GM12878 (cell line): ENCODE results near the gene ADAM15. TPM values are rescaled to one million over a fixed set of nuclear protein-coding genes. Genes with fewer than 3 reads are reported as not detected.

Experiments
- CBX5 ChIP-seq: sonication (generic); IDR thresholded peaks from 2 replicates; pipeline ENCODE4 v1.6.1; 2016; ENCODE audit warnings: low read depth, moderate library complexity, mild to moderate bottlenecking, inconsistent platforms
- KDM1A ChIP-seq: fragments of 200-600 bp; sonication (generic); IDR thresholded peaks from 2 replicates; pipeline ENCODE4 v1.6.1; 2016; ENCODE audit warnings: borderline replicate concordance
- MYC ChIP-seq: IDR thresholded peaks from 2 replicates; pipeline ENCODE4 v1.6.1; 2011; ENCODE audit warnings: mild to moderate bottlenecking, low read length, moderate library complexity, inconsistent platforms; ENCODE audit not compliant: insufficient read depth, insufficient replicate concordance, insufficient read length, severe bottlenecking
- NR2F1 ChIP-seq: fragments of 450-650 bp; conservative IDR thresholded peaks from 2 replicates; pipeline ENCODE4 v1.6.1; 2017; ENCODE audit warnings: mild to moderate bottlenecking
- PAX8 ChIP-seq: fragments of 450-650 bp; IDR thresholded peaks from 2 replicates; pipeline ENCODE4 v1.6.1; 2017; ENCODE audit warnings: mild to moderate bottlenecking, moderate library complexity
- POLR2AphosphoS2 ChIP-seq: IDR thresholded peaks from 2 replicates; pipeline ENCODE4 v1.6.1; 2011; ENCODE audit warnings: low read depth, mild to moderate bottlenecking, low read length, improper control_type of control experiment, moderate library complexity
- SIX5 ChIP-seq: IDR thresholded peaks from 2 replicates; pipeline ENCODE4 v1.6.1; 2011; ENCODE audit warnings: mild to moderate bottlenecking, low read depth, low read length, moderate library complexity; ENCODE audit not compliant: severe bottlenecking
- STAT3 ChIP-seq: IDR thresholded peaks from 2 replicates; pipeline ENCODE4 v1.6.1; 2011; ENCODE audit warnings: low read depth, low read length, improper control_type of control experiment
- SUPT20H ChIP-seq: IDR thresholded peaks from 2 replicates; pipeline ENCODE4 v1.6.1; 2011; ENCODE audit warnings: low read depth, mild to moderate bottlenecking, low read length, moderate library complexity, borderline replicate concordance; ENCODE audit not compliant: control insufficient read depth
- TARDBP ChIP-seq: IDR thresholded peaks from 2 replicates; pipeline ENCODE4 v1.6.1; 2016; ENCODE audit warnings: borderline replicate concordance
- polyA plus RNA-seq, 11 experiments: library from polyadenylated mRNA; depleted of rRNA in 4 of 11; unstranded in 6 of 11; stranded (reverse) in 5 of 11; fragments of >200 nt; fragmentation: Nextera tagmentation in 4 of 11; fragmentation: Illumina TruSeq in 1 of 11; extraction: Ambion mirVana in 4 of 11; extraction: Trizol in 1 of 11; gene quantifications; 1 replicate in 1 of 11; 2 replicates in 10 of 11; pipeline versions ENCODE4 v1.2.1 to v1.2.3, GENCODE V29; 2011 to 2016; ENCODE audit warnings: inconsistent platforms in 2 of 11, missing spikeins in 2 of 11, low read depth in 1 of 11
- total RNA-seq, 4 experiments: library from RNA; depleted of rRNA in 3 of 4; stranded (reverse); fragments of >200 nt in 3 of 4; fragmentation: Illumina TruSeq in 1 of 4; extraction: Trizol in 1 of 4; gene quantifications; 2 replicates each; pipeline versions ENCODE4 v1.2.1 to v1.2.3, GENCODE V29; 2013 to 2021
- TF ChIP-seq, protein P1 (sequence below): fragments of 450-650 bp; IDR thresholded peaks from 2 replicates; pipeline ENCODE4 v1.6.1; 2016; ENCODE audit warnings: mild to moderate bottlenecking
- TF ChIP-seq, protein P2 (sequence below): fragments of 450-650 bp; IDR thresholded peaks from 2 replicates; pipeline ENCODE4 v1.6.1; 2017; ENCODE audit warnings: low read depth, mild to moderate bottlenecking, moderate library complexity
- TF ChIP-seq, protein P3 (sequence below): fragments of 450-650 bp; IDR thresholded peaks from 2 replicates; pipeline ENCODE4 v1.6.1; 2016; ENCODE audit warnings: mild to moderate bottlenecking
- TF ChIP-seq, protein P4 (sequence below): fragments of 450-650 bp; conservative IDR thresholded peaks from 2 replicates; pipeline ENCODE4 v1.6.1; 2017; ENCODE audit warnings: mild to moderate bottlenecking, moderate library complexity
- TF ChIP-seq, protein P5 (sequence below): IDR thresholded peaks from 2 replicates; pipeline ENCODE4 v1.6.1; 2011; ENCODE audit warnings: low read depth, low read length, improper control_type of control experiment, borderline replicate concordance
- TF ChIP-seq, protein P6 (sequence below): fragments of 450-650 bp; IDR thresholded peaks from 2 replicates; pipeline ENCODE4 v1.6.1; 2017; ENCODE audit warnings: antibody characterized with exemption, mild to moderate bottlenecking, moderate library complexity

Gene ADAM15
- total and polyA plus RNA-seq, 10 of the 15 experiments (the other 5 are each of a cell fraction or from before 2014, with no cell fraction given): 0.29 to 38.8 (median 14.7) TPM

DNA sequence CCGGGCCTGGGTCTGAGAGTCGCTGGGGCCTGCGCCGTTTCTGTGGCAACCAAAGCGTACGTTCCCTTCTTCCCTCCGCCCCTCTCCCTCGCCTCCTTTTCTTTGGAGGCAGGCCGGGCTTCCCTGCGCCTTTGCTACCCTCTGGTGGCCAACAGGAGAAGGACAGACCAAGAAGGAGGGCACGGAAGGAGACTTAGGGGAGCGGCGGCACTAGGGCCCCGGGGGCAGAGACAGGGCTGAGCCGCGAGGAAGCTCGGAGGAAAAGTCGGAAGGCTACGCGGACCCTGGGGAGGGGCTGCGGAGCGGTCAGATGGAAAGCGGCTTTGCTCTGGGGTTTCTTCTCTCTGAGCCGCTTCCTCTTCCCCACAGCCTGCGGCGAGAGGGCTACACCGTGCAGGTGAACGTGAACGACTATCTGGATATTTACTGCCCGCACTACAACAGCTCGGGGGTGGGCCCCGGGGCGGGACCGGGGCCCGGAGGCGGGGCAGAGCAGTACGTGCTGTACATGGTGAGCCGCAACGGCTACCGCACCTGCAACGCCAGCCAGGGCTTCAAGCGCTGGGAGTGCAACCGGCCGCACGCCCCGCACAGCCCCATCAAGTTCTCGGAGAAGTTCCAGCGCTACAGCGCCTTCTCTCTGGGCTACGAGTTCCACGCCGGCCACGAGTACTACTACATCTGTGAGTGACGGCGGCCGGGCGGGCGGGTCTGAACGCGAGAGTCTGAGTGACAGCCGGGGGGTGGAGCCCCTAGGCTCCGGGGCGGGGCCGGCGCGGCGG lies 33.8 kb downstream of the ADAM15 start (continued):
- TF ChIP-seq, protein P1, sequence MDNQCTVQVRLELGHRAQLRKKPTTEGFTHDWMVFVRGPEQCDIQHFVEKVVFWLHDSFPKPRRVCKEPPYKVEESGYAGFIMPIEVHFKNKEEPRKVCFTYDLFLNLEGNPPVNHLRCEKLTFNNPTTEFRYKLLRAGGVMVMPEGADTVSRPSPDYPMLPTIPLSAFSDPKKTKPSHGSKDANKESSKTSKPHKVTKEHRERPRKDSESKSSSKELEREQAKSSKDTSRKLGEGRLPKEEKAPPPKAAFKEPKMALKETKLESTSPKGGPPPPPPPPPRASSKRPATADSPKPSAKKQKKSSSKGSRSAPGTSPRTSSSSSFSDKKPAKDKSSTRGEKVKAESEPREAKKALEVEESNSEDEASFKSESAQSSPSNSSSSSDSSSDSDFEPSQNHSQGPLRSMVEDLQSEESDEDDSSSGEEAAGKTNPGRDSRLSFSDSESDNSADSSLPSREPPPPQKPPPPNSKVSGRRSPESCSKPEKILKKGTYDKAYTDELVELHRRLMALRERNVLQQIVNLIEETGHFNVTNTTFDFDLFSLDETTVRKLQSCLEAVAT: peak; percentile 74
- no peak for TF ChIP-seq SUPT20H
- TF ChIP-seq PAX8: no peak
- TF ChIP-seq, protein P2, sequence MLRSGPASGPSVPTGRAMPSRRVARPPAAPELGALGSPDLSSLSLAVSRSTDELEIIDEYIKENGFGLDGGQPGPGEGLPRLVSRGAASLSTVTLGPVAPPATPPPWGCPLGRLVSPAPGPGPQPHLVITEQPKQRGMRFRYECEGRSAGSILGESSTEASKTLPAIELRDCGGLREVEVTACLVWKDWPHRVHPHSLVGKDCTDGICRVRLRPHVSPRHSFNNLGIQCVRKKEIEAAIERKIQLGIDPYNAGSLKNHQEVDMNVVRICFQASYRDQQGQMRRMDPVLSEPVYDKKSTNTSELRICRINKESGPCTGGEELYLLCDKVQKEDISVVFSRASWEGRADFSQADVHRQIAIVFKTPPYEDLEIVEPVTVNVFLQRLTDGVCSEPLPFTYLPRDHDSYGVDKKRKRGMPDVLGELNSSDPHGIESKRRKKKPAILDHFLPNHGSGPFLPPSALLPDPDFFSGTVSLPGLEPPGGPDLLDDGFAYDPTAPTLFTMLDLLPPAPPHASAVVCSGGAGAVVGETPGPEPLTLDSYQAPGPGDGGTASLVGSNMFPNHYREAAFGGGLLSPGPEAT: peak; percentile 99
- TF ChIP-seq STAT3: no peak
- TF ChIP-seq SIX5: no peak
- TF ChIP-seq TARDBP: peak; percentile 75; the same call in 1 of the 2 replicates
- TF ChIP-seq, protein P3, sequence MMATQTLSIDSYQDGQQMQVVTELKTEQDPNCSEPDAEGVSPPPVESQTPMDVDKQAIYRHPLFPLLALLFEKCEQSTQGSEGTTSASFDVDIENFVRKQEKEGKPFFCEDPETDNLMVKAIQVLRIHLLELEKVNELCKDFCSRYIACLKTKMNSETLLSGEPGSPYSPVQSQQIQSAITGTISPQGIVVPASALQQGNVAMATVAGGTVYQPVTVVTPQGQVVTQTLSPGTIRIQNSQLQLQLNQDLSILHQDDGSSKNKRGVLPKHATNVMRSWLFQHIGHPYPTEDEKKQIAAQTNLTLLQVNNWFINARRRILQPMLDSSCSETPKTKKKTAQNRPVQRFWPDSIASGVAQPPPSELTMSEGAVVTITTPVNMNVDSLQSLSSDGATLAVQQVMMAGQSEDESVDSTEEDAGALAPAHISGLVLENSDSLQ: peak; percentile 99
- no peak for TF ChIP-seq POLR2AphosphoS2
- TF ChIP-seq, protein P4, sequence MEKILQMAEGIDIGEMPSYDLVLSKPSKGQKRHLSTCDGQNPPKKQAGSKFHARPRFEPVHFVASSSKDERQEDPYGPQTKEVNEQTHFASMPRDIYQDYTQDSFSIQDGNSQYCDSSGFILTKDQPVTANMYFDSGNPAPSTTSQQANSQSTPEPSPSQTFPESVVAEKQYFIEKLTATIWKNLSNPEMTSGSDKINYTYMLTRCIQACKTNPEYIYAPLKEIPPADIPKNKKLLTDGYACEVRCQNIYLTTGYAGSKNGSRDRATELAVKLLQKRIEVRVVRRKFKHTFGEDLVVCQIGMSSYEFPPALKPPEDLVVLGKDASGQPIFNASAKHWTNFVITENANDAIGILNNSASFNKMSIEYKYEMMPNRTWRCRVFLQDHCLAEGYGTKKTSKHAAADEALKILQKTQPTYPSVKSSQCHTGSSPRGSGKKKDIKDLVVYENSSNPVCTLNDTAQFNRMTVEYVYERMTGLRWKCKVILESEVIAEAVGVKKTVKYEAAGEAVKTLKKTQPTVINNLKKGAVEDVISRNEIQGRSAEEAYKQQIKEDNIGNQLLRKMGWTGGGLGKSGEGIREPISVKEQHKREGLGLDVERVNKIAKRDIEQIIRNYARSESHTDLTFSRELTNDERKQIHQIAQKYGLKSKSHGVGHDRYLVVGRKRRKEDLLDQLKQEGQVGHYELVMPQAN: peak; percentile 60
- no peak for TF ChIP-seq KDM1A
- TF ChIP-seq MYC: no peak
- 0 out of 2 replicates have a peak, but pooled peaks have one; percentile 8 for TF ChIP-seq NR2F1
- TF ChIP-seq, protein P5, sequence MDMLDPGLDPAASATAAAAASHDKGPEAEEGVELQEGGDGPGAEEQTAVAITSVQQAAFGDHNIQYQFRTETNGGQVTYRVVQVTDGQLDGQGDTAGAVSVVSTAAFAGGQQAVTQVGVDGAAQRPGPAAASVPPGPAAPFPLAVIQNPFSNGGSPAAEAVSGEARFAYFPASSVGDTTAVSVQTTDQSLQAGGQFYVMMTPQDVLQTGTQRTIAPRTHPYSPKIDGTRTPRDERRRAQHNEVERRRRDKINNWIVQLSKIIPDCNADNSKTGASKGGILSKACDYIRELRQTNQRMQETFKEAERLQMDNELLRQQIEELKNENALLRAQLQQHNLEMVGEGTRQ: no peak
- TF ChIP-seq, protein P6, sequence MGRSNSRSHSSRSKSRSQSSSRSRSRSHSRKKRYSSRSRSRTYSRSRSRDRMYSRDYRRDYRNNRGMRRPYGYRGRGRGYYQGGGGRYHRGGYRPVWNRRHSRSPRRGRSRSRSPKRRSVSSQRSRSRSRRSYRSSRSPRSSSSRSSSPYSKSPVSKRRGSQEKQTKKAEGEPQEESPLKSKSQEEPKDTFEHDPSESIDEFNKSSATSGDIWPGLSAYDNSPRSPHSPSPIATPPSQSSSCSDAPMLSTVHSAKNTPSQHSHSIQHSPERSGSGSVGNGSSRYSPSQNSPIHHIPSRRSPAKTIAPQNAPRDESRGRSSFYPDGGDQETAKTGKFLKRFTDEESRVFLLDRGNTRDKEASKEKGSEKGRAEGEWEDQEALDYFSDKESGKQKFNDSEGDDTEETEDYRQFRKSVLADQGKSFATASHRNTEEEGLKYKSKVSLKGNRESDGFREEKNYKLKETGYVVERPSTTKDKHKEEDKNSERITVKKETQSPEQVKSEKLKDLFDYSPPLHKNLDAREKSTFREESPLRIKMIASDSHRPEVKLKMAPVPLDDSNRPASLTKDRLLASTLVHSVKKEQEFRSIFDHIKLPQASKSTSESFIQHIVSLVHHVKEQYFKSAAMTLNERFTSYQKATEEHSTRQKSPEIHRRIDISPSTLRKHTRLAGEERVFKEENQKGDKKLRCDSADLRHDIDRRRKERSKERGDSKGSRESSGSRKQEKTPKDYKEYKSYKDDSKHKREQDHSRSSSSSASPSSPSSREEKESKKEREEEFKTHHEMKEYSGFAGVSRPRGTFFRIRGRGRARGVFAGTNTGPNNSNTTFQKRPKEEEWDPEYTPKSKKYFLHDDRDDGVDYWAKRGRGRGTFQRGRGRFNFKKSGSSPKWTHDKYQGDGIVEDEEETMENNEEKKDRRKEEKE: no peak
- TF ChIP-seq CBX5: no peak
